Dedifferentiated amniotic fluid mesenchymal stem cell (primary cell): ENCODE data around the gene ATG7.
A peak's percentile ranks its signal among the peaks of the same experiment; 100 is the strongest.
"Not testable (repeated sequence)": the region's sequence is repeated elsewhere in the genome, so short reads cannot be mapped to it uniquely, and the experiment has no call there.

Experiments
- DNase-seq: peaks from one replicate; pipeline ENCODE4 v3.0.0-alpha.2; 2016; ENCODE audit errors: extremely low spot score

Gene ATG7

GRCh38 chr3:11423868-11424267, 151.7 kb downstream of the ATG7 start:
- DNase-seq: no peak

- no peak for DNase-seq
These were observed 152.1 kb downstream of the ATG7 start for GRCh38 chr3:11424277-11424676.

GRCh38 chr3:11430207-11430606, 158.0 kb downstream of the ATG7 start:
- DNase-seq: no peak

- DNase-seq: no peak
These were observed 158.4 kb downstream of the ATG7 start for GRCh38 chr3:11430624-11431023.

- no peak for DNase-seq
These were observed 159.1 kb downstream of the ATG7 start for GRCh38 chr3:11431319-11431718.

- peak; percentile 84 for DNase-seq
These were observed 161.9 kb downstream of the ATG7 start for GRCh38 chr3:11434017-11434526.

- no peak for DNase-seq
These were observed 162.4 kb downstream of the ATG7 start for GRCh38 chr3:11434563-11435096.

- DNase-seq: no peak
These were observed 163.4 kb downstream of the ATG7 start for GRCh38 chr3:11435440-11436165.

GRCh38 chr3:11436775-11437174, 164.6 kb downstream of the ATG7 start:
- no peak for DNase-seq

- DNase-seq: no peak
These were observed 165.3 kb downstream of the ATG7 start for GRCh38 chr3:11437506-11437905.

GRCh38 chr3:11438646-11439045, 166.4 kb downstream of the ATG7 start:
- no peak for DNase-seq

GRCh38 chr3:11441346-11441745, 169.1 kb downstream of the ATG7 start:
- not testable (repeated sequence) for DNase-seq

GRCh38 chr3:11444404-11444803, 172.2 kb downstream of the ATG7 start:
- DNase-seq: no peak

- DNase-seq: not testable (repeated sequence)
These were observed 173.0 kb downstream of the ATG7 start for GRCh38 chr3:11445193-11445592.

- no peak for DNase-seq
These were observed 173.7 kb downstream of the ATG7 start for GRCh38 chr3:11445883-11446282.

GRCh38 chr3:11447584-11448200, 175.5 kb downstream of the ATG7 start:
- DNase-seq: no peak

- no peak for DNase-seq
These were observed 177.8 kb downstream of the ATG7 start for GRCh38 chr3:11450015-11450414.

- DNase-seq: no peak
These were observed 180.1 kb downstream of the ATG7 start for GRCh38 chr3:11452312-11452711.

- DNase-seq: peak; percentile 28
These were observed 181.0 kb downstream of the ATG7 start for GRCh38 chr3:11452885-11453847.

GRCh38 chr3:11455956-11456355, 183.8 kb downstream of the ATG7 start:
- peak; percentile 62 for DNase-seq

GRCh38 chr3:11457135-11457534, 184.9 kb downstream of the ATG7 start:
- DNase-seq: no peak
